AG20443 (cell line): Measurements from ENCODE around the gene INO80B.
"Not testable (repeated sequence)": the region's sequence is repeated elsewhere in the genome, so short reads cannot be mapped to it uniquely, and the experiment has no call there.

Source experiments
- DNase-seq: peaks from one replicate; pipeline ENCODE4 v3.0.0; 2012; ENCODE audit warnings: low spot score, mixed read lengths

The INO80B gene

GRCh38 chr2:74454654-74455511 lies at the start of gene INO80B:
TSS of gene INO80B (plus strand) at chr2:74455087. CDS start at chr2:74455117, 30 bp downstream.
- peak; percentile 93 for DNase-seq

DNA sequence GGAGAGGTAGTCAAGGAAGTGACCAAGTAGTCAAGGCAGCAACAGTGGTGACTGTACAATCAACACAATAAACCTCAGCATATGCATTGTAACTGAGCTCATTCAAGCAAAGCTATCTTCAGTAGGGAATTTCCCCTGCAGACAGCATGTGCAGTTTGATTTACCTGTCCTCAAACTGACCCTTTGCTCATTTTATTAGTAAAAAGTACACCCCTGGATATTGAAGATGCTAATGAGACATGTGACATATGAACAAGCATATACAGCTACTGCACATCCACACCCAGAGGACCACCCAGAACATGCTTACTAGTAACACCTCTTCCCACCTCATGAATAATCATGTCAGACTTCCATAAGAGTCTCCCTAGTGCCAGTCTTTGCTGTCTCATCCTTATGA lies 48.9 kb upstream of the INO80B start:
- DNase-seq = no peak

- DNase-seq = no peak
Measured at GRCh38 chr2:74407682-74408081, 47.2 kb upstream of the INO80B start.

DNA sequence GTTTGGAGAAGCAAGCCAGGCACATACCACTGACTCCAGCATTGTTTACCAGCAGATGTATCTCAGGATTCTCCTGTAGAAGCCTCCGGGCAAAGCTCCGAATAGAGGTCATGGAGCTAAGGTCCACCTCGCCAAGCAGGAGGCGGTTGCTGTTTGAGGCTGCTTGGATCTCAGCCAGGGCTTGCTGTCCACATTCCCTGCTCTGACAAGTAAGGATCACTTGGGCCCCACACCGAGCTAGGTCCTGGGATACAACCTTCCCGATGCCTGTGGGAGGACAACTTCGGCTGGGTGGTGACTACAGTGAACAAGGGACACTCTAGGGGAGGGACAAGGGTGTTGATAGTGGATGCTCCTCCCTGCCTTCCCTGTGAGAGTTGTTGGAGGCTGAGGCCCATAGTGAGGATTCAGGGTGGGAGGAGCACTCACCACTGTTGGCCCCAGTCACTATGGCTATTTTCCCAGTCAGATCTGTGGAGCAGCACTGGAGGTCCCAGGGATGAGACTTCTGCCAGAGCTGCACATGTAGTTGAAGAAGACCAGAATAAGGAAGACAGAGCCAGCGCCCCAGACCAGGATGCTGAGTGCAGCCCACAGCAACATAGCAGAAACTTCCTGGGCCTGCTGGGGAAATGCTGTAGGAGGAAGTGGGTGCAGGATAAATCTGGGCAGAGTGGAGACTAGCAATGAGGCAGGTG lies 41.7 kb upstream of the INO80B start:
- DNase-seq = no peak

GRCh38 chr2:74414441-74414840 lies 40.4 kb upstream of the INO80B start:
- DNase-seq = peak; percentile 57

DNA sequence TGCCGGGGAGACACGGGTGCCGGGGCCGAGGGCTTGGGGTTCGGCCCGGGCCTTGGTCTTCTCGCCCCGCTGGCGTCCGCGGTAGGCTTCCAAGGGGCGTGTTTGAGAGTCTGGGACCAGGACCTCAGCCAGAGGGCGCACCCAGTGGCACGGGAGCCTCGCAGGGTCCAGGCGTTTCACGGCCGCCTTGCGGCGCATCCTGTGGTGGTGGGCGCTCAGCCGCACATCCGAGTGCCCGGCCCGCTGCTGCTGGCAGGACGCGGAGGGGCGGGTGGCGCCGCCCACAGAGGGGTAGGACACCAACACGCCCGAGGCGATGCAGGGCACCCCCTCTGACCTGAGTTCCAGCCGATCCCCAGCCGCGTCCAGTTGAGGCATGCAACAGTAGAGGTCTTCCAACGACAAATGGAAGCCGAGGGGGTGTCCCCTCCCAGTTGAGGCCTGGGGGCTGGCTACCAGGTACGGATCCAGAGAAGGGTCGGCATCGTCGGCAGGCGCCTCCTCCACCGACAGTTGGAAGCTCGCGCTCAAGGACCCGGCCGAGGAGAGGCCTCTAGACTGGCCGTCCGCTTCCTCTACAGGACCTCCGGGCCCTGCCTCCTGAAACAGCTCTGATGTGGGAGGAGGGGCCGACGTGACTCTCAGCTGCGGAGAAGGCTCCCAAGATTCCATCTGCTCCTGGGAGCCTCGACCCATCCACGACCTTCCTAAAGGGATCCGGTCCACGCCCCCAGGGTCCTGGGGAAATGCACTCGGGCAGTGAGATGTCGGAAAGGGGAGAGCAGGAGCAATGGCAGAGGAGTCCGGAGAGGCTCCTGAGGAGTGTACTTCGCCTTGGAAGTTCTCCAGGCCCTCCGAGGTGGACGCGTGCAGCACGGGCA lies 39.8 kb upstream of the INO80B start:
- peak; percentile 81 for DNase-seq

DNA sequence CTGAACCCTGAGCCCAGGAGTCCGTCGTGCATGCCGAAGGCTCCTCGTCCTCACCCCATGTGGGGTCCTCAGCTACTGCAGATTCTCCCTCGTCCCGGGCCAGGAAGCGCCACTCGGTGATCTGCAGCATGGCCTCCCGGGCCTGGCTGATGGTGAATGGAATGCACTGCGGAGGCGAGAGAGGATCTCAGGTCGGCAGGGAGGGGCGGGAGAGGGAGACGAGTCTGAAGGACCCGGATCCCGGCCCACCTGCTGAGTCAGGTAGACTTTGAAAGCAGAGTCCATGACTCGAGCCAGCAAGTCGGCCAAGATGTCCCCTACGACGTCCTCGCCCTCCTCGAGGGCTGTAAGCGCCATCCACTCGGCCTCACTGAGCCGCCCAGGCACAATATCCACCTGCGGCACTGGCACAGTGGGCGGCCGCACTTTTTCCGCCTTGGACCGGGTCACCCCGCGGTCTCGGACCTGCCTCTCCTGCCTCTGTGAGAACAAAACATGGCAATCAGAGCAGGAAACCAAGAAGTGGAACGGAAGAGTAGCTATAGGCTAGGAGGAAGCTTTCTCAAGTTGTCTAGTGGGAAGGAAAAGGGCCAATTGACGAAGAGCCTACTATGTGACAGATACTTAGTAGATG lies 39.0 kb upstream of the INO80B start:
- no peak for DNase-seq

DNA sequence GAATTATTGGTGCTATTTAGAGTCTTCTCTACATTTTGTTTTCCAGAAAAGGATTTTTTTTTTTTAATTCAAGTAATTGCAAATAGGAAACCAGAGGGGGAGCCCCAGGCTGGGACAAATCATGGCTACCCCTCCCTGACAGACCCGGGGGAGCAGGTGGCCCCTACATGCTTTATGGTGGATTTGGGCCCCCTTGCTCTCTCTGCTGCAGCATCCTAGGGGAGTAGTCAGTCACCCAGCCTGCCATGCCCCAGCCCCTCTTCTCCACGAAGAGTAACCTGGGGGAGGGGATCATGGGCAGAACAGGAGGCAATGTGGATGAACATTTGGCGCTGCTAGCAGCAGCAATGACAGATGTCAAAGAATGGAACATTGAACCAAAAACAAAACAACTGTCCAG lies 38.1 kb upstream of the INO80B start:
- no peak for DNase-seq

- no peak for DNase-seq
Measured at GRCh38 chr2:74417197-74417596, 37.7 kb upstream of the INO80B start.

GRCh38 chr2:74417763-74418162 lies 37.1 kb upstream of the INO80B start:
- DNase-seq = no peak

GRCh38 chr2:74418312-74418711 lies 36.6 kb upstream of the INO80B start:
- no peak for DNase-seq

GRCh38 chr2:74419345-74419744 lies 35.5 kb upstream of the INO80B start:
- no peak for DNase-seq

DNA sequence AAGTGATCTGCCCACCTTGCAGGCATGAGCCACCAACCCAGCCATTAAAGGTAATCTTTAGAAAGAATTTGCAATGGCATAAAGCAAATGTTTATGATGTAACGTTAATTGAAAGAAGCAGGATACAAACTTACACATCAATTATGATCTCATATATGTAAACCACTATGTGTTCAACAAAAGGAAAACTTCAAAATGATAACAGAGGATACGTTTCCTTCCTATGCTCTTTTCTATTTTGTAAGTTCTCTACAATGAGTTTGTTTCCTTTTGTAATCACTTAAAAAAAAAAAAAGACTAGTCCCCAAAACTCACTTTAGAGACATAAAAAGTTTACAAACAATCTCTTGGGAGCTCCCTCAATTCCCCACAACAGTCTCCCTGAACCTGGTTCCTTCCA lies 34.9 kb upstream of the INO80B start:
- no peak for DNase-seq

DNA sequence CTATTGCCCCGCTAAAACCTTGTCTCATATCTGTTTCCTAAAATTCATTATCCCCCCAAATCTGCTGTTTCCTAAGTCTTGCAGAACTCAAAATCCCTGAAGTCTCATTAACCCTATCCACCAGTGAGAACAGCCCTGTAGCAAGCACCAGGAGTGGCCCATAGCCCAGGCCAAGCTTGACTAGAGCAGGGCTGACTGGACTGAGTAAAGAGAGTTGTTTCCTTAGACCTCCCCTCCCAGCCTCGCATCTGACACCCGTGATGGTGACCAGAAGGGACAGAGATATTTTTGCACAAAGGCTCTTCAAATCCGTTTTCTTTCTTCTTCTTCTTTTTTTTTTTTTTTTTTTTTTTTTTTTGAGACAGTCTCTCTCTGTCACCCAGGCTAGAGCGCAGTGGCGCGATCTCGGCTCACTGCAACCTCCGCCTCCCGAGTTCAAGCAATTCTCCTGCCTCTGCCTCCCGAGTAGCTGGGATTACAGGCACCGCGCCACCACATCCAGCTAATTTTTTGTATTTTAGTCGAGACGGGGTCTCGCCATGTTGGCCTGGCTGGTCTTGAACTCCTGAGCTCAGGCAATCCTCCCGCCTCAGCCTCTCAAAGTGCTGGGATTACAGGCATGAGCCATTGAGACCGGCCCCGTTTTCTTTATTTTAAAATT lies 34.3 kb upstream of the INO80B start:
- DNase-seq = not testable (repeated sequence)

DNA sequence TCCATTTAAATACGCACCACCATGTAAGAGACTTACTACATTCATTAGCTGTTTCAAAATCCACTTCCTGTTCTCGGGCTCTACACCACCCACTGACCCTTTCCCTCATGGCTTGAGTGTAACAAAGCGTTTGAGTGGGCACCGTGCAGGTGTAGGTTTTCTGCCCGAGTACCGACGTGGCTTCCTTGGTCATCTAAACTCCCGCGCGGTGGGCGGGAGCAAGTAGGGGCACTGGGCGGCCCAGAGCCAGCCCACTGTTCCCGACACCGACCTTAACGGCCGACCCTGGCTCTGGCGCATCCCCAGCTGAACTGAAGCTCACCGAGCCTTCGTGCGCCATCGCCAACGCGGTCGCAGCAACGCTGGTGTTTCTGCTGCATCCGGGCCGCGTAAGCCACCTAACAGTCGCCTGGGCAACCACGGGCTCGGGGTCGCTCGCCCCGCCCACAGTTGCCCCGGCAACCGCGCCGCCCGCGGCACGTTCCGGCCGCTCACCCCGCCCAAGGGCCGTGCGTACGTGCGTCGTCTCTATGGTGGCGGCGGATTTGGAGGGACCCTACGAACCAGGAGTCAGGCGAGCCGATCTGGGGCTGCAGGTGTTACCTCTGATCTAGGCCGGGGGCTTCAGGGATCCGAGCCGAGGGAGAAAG lies 33.5 kb upstream of the INO80B start, which contains the start of the genes C2orf81 and WDR54:
Gene C2orf81 (minus strand): TSS at position 399 of the 650 bp plus-strand sequence. CDS start 59 bp downstream, at position 340.
Gene WDR54 (plus strand): TSS at position 510 of the 650 bp plus-strand sequence. CDS start 424 bp downstream, outside the sequence.
- peak; percentile 98 for DNase-seq

GRCh38 chr2:74423231-74424095 lies 31.4 kb upstream of the INO80B start:
- no peak for DNase-seq

GRCh38 chr2:74424139-74424992 lies 30.5 kb upstream of the INO80B start:
- peak; percentile 36 for DNase-seq

- DNase-seq = no peak
Measured at GRCh38 chr2:74424995-74425406, 29.9 kb upstream of the INO80B start.
